ENCODE data around the gene C19orf73. TPM values are rescaled to one million over a fixed set of nuclear protein-coding genes. Genes with fewer than 3 reads are reported as not detected.

C19orf73 gene
- total RNA-seq, 1 experiment from 2014 or later = 4.4 TPM

DNA sequence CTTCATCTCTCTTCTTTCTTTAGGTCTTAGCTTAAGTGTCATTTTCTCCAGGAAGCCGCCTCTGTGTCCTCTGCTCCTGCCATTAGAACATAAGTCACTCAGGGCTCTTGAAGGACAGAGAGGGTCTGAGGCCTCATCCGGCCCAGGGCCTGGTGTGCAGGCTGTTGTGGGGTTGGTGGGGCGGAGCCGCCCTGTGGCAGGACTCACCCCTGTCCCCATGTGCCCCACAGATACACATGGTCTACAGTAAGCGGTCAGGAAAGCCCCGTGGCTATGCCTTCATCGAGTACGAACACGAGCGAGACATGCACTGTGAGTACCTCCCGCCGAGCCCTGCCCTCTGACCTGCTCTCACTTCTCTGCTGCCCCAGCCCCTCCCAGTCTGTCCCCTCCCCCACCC, 17.8 kb downstream of the C19orf73 start:
- no peak for DNase-seq (ENCODE audit: low read depth)

DNA sequence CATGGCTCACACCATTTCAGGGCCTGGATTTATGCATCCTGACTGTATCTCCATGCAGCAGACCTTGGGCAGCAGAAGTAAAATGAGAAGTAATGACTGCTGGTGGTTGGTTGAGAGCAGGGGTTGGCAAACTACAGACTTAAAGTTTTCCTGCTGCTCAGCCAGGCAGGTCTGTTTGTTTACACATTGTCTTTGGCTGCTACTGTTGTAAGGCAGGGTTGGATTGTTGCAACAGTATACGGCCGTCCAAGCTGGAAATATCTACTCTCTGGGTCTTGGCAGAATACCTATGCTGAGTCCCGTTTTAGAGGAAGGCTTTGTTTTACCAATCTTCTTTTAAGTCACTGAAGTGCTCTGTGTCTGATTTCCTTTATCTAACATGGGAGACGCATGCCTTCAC, 20.1 kb downstream of the C19orf73 start:
- DNase-seq (ENCODE audit: low read depth) = no peak

DNA sequence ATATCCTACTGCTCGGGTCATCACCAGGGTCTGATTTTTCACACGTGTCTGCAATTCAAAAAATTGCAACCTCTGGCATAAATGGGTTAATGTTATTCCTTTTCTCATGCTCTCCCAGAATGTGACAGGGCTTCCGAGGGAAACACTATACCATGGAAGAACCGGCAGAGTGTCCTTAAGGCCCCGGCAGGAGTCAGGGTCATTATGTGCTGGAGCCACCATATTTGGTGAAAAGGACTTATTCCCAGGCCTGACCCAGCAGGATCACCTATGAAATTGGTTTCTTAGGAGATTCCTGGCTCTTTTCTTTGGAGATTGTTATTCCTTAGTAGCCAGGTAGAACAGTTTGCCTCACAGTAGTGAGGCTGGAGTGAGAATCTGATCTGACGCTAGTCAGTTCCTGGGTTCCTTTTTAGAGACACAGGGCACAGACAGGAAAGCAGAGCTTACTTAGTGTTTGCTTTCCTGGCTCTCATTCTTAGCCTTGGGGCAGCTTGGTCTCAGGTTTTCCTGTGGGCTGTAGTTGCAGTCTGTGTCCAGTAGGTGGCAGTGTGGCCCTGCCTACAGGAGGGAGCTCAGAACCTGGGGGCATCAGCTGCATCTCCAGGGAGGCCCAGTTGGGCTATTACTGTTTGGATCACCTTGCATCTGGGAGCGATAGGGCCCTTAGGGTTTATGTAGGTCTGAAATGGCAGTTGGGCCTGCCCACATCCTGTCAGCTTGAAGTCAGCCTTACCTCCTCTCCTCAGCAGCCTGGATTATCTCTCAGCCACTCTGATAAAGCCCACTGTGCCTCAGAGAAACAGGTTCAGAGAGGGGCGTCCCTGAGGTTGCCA, 21.3 kb downstream of the C19orf73 start:
- peak; percentile 79 for DNase-seq (ENCODE audit: low read depth)

DNA sequence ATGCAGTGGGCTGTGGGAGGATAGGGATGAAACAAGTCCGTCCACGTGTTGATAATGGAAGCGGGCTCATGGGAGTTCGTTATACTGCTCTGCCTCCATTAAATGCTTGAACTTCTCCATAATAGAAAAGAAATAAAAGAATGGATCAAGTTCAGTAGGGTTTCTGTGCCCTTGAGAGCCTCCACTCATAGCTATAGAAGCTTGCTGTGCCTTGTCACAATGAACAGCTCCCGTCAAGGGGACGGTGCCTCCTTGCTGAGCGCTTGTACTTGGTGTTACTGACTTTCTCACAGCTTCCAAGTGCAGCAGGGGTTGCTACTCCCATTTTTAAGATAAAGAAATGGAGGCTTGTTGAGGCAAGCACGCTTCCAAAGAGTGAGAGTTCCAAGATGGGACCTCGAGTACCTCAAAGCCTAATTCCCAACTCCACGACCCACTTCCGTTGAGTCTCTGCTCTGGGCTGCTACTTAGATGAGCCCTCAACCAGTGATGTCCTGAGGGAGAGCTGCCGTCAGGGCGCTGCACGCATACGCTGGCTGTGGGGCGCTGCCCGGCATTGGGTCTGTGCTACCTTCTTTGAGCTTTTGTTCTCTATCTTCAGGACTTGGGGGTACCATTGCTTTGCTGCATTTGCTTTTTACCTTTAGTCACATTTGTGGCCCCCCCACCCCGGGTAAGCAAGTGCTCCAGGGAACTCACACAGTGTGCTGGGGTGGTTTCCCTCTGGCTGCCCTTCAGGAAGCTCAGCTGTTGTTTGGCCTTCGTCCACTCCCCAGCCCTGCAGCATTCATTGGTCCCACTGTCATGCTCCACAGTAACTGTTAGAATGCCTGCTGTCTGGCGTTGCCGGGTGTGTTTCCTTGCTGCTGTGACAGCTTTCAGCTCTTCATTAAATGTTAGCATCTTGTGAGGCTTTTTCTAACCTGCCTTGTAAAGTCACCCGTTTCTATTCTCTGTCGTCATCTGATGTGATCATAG, 24.1 kb downstream of the C19orf73 start:
- DNase-seq (ENCODE audit: low read depth) = no peak

DNA sequence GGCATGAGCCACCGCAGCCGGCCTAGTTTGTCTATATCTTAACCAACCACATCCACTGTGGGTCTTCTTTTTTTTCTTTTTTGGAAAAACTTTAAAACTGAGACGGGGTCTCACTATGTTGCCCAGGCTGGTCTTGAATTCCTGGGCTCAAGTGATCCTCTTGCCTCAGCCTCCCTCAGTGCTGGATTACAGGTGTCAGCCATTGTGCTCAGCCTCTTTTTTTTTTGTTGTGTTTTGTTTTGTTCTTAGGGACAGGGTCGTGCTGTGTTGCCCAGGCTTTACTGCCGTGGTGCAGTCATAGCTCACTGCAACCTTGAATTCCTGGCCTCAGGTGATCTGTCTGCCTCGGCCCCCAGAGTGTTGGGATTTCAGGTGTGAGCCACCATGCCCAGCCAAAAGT, 26.3 kb downstream of the C19orf73 start:
- DNase-seq (ENCODE audit: low read depth) = no peak

DNA sequence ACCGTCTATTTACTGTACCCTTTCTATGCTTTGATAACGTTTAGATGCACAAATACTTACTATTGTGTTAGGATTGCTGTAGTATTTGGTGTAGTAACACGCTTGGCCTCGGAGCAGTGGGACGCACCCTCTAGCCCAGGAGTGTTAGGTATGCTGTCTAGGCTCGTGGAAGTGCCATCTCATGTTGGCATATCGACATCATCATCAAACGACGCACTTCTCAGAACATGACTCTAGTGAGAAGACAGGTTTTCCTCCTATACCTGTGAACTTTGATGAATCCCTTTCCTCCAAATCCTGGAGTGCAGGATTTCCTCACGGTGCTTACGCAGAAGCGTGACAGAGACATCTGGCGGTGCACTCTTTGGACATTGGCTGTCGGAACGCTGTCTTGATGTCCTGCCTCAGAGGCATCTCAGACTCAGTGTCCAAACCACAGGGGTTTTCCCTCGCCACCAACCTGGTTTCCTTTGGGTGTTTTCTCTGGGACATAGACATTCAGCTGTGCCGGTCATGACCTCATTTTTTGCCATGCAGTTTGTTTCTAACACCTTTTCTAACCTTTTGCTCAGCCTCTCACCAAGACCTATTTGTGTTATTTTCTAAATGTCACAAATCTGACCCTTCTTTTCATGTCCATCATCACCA, 27.4 kb downstream of the C19orf73 start:
- no peak for DNase-seq (ENCODE audit: low read depth)

DNA sequence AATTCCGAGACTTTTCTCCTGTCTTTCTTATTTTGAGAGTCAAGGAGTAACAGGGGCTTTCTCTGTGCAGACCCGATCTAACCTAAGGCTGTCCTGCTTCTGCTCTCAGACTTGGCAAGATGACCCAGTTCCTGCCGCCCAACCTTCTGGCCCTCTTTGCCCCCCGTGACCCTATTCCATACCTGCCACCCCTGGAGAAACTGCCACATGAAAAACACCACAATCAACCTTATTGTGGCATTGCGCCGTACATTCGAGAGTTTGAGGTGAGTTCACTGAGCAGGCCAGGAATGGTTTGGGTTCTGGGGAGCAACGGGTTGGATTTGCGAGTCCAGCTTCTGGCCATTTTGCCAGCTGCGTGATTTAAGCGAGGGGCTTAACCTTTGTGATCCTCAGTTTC, 32.6 kb downstream of the C19orf73 start:
- DNase-seq (ENCODE audit: low read depth) = no peak

DNA sequence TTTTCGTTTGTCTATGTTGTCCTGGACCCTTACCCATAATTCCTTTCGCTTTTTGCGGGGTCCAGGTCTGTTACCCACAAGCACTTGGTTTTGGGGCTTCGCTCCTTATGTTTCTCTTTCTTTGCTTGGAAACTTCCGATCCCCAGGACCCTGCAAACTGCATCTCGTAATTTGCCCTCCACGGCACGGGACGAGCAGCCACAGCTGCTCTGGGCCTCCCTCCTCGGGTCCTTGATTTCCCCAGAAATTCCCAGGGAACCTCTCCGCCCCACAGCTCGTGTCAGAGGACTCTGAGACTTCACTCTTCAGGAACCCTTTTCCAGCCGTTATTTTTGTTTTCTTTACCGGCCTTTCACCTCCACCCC, 33.1 kb downstream of the C19orf73 start:
- DNase-seq (ENCODE audit: low read depth) = no peak

DNA sequence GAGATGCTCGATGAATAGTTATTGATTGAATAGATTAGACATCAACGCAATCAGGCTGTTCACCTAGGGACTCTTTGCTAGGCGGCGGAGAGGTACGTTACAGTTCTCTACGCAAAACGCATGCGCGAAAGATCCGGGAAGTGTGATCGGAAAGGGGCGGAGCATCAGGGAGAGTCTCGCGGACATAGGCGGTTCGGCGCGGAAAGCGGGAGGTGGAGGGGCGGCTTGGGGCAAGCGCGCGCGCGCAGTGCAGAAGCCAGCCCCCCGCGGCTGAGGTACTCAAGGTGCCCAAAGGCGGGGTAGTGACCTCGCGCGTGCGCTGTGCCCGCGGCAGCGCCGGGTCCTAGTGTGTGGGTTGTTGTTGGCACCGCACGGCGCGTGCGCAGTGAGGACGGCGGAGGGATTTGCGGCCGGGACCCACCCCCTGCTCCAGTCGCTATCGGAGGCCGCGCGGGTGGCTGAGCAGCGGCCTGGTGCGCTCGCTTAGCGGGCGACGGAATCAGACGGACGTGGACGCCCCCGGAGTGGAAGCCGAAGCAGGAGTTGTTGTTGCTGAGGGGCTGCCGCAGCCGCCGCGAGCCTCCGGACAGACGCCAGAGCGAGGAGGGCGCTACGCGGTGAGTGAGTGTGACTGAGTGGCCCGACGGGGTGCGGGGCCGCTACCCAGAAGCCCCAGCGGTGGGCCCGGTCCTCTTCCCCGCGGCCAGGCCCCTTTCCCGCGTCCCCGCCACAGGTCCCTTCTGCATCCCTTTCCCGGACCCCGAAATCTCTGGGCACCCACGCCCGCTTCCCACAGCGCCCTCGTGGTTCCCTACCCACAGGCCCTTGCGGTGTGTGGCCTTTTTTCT, 33.7 kb downstream of the C19orf73 start, which contains the start of gene SNRNP70:
TSS of gene SNRNP70 (plus strand) at position 432 of the 848 bp plus-strand sequence. CDS start 964 bp downstream, outside the sequence.
- DNase-seq (ENCODE audit: low read depth) = peak; percentile 99

DNA sequence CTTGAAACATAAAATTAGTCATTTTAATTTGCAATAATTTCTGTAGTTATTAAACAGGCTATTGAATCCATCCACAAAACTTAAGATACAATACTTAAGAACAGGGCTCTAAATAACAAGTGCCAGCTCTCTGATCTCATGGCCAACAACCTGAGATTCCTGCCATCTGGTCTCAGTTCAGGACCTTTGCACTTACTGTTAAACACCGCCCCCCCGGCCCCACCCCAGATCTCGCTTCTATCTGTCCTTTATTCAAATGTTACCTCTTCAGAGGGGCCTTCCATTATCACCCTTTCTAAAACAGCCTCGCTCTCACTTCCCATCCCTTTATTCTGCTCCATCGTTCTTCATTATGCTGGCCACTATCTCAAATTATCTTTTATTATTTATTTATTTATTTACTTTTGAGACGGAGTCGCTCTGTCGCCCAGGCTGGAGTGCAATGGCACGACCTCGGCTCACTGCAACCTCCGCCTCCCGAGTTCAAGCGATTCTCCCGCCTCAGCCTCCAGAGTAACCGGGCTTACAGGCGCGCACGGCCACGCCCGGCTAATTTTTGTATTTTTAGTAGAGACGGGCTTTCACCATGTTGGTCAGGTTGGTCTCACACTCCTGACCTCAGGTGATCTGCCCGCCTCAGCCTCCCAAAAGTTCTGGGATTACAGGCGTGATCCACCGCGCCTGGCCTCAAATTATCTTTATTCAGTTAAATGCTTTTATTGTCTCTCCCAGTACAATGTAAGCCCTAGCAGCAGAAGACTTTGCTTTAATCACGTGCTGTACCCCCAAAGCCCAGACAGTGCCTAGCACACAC, 34.5 kb downstream of the C19orf73 start:
- no peak for DNase-seq (ENCODE audit: low read depth)

DNA sequence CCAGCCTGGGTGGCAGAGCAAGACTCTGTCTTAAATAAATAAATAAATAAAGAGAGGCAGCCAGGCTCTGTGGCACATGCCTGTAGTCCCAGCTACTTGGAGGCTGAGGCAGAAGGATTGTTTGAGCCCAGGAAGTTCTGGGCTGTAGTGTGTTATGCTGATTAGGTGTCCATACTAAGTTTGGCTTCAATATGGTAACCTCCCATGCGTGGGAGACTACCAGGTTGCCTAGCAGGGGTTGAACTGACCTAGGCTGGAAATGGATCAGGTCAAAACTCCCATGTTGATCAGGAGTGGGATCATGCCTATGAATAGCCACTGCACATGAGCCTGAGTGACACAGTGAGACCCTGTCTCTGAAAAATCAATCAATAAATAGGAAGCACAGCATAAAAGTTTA, 37.7 kb downstream of the C19orf73 start:
- DNase-seq (ENCODE audit: low read depth) = no peak

DNA sequence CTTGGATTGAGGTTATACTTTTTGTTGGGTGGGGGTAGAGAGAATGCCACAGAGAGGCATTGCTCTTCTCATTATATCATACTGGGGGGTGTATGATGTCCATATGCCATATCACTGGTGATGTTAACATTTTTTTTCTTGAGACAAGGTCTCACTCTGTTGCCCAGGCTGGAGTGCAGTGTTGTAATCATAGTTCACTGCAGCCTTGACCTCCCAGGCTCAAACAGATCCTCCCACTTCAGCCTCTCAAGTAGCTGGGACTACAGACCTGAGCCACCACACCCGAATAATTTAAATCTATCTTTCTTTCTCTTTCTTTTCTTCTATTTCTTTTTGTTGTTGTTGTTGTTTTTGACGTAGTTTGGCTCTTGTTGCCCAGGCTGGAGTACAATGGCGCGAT, 38.6 kb downstream of the C19orf73 start:
- no peak for DNase-seq (ENCODE audit: low read depth)

DNA sequence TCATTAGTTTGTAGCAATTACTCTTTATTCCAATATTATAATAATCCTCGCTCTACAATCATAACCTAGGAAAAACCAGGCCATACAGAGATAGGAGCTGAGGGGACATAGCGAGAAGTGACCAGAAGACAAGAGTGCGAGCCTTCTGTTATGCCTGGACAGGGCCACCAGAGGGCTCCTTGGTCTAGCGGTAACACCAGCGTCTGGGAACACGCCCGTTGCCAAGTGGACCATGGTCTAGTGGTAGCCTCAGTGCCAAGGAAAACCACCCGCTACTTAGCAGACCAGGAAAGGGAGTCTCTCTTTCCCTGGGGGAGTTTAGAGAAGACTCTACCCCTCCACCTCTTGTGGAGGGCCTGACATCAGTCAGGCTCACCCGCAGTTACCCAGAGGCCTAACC, 44.1 kb downstream of the C19orf73 start:
- DNase-seq (ENCODE audit: low read depth) = peak; percentile 74

DNA sequence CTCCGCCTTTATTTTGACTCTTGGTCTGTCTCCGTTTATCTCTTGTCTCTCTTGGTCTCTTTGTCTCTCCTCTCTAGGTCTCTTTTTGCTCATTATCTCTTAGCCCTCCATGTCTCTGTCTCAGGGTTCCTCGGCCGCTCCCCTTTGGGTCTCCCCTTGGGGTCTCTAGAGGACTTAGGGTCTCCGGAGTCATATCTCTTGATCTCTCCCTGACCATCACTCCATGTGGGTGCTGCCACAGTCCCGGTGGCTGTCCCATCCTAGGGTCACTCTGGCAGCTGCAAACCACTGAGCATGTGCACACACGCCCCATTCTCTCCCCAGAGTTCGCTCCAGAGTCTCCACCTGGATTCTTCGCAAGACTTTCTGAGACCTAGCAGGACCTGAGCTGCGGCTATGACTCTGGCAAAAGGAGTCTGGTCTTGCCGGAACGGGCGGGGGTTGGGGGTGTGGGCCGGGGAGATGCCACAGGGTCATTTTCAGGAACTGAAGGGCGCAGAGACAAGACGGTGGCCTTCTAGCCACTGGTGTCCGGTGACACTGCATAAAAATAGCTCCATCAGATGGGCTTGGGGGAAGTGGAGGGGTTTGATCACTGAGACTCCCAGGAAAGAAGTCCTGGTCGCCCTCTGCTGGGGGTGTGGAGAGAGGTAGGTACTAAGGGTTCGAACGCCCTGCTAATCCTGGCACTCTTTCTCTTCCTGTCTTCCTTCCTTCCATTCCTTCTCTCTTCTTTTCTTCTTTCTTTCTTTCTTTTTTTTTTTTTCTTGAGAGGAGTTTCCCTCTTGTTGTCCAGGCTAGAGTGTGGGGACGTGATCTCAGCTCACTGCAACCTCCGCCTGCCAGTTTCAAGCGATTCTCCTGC, 45.2 kb downstream of the C19orf73 start:
- DNase-seq (ENCODE audit: low read depth) = peak; percentile 40

DNA sequence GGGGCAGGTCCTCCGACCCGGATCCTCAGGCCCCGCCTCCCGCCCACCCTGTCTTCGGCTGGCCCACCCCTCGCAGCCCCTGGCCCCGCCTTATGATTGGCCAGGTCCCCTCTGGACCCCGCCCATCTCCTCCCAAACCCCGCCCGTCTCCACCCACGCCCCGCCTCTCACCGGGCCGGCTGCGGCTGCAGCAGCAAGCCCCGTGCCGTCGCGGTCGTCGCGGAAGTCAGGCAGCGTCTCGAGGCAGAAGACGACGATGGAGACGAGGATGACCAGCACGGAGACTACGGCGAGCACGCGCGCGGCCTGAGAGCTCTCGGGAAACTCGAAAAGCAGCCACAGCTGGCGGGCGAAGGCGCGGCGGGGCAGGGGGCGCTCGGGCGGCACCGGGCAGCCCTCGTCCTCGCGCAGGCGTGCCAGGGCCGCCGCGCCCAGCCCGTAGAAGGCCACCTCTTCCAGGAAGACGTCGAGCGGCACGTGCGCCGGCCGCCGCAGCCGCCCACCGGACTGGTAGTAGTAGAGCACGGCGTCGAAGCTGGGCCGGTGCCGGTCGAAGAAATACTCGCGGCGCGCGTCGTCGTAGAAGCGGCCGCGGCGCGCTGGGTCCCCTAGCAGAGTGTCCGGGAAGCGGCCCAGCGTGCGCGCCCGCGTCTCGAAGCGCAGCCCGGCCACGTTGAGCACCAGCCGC, 46.9 kb downstream of the C19orf73 start:
- DNase-seq (ENCODE audit: low read depth) = no peak

DNA sequence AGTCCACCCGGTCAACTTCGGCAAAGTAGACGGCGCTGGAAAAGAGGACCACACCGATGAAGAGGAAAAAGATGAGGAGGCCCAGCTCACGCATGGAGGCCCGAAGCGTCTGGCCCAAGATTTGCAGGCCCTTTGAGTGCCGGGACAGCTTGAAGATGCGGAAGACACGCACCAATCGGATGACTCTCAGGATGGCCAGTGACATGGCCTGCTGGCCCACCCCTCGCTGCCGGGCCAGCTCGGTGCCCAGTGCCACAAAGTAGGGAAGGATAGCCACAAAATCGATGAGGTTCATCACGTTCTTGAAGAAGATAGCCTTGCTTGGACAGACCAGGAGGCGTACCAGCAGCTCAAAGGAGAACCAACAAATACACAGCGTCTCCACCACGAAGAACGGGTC, 48.5 kb downstream of the C19orf73 start:
- no peak for DNase-seq (ENCODE audit: low read depth)

DNA sequence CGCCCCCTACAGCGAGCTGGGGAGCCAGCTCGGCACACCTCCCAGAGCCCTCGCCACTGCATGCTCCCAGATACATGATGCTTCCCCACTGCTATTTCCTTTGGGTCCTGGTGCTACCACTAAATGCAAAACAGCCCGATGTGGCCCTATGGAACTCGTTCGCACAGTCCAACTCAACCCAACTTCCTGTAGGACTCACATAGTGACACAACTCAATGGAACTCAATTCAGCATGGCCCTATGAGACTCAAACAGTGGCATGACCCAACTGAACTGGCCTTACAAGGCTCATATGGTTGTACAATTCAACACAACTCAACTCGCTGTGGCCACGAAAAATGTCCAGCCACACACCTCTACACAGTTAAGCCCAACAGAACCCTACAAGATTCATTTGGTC, 49.9 kb downstream of the C19orf73 start:
- DNase-seq (ENCODE audit: low read depth) = no peak
